ENCODE measurements around the gene DALRD3.

DALRD3 gene

DNA sequence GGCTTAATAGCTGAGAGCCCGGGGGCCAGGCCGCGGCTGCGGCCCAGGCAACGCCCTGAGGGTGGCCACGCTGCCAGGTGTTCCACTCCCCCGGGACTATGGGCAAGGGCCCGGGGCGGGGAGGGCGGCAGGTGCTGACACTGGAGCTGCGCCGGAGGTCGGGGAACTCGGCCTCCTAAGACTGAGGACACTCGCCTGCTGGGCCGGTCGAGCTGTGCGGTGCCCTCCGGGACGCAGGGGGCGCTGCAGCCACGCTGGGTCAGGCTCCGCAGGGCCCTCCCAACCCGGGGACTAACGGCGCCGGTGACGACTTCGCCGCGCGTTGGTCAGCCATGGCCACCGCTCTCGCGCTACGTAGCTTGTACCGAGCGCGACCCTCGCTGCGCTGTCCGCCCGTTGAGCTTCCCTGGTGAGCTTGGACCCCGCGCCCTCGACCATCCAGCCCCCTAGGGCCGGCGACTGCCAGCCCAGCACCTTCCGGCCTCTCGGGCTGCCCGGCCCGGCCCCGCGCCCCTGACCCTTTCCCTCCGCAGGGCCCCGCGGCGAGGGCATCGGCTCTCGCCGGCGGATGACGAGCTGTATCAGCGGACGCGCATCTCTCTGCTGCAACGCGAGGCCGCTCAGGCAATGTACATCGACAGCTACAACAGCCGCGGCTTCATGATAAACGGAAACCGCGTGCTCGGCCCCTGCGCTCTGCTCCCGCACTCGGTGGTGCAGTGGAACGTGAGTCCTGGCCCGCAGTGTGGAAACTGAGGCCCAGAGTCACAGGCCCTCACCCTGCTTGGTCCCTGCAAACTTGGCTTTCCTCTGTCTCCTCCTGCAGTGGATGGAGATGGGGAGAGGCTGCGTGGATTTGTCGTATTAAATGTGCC, 3.7 kb upstream of the DALRD3 start, which contains the start of gene NDUFAF3 (continued):
- TF ChIP-seq, protein P1, sequence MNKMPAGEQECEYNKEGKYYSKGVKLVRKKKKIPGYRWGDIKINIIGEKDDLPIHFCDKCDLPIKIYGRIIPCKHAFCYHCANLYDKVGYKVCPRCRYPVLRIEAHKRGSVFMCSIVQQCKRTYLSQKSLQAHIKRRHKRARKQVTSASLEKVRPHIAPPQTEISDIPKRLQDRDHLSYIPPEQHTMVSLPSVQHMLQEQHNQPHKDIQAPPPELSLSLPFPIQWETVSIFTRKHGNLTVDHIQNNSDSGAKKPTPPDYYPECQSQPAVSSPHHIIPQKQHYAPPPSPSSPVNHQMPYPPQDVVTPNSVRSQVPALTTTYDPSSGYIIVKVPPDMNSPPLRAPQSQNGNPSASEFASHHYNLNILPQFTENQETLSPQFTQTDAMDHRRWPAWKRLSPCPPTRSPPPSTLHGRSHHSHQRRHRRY (tag by site-specific recombination; IDR thresholded peaks at IDR 0.05), result 0 out of 2 replicates have a peak, but pooled peaks have one; percentile 50
- TF ChIP-seq ZNF600 (tag by site-specific recombination; IDR thresholded peaks at IDR 0.05) (peak; percentile 85), SP7 (tag by site-specific recombination; IDR thresholded peaks at IDR 0.05) (peak; percentile 80), SP2 (tag by site-specific recombination; IDR thresholded peaks at IDR 0.05) (peak; percentile 59), ZNF274 (IDR thresholded peaks at IDR 0.05; ENCODE audit: low read length) (no peak), ZNF274 (tag by site-specific recombination; IDR thresholded peaks at IDR 0.05; ENCODE audit: borderline replicate concordance) (no peak), ZBTB7A (tag by site-specific recombination; IDR thresholded peaks at IDR 0.05; ENCODE audit: low read depth) (peak; percentile 77; the same call in 1 of the 2 replicates), OSR2 (tag by site-specific recombination; IDR thresholded peaks at IDR 0.05) (no peak), ZNF423 (tag by site-specific recombination; IDR thresholded peaks at IDR 0.05) (peak; percentile 91), KLF1 (tag by site-specific recombination; IDR thresholded peaks at IDR 0.05) (peak; percentile 65), ZNF391 (tag by site-specific recombination; IDR thresholded peaks at IDR 0.05; ENCODE audit: borderline replicate concordance, low read depth) (0 out of 2 replicates have a peak, but pooled peaks have one; percentile 45), KLF8 (tag by site-specific recombination; IDR thresholded peaks at IDR 0.05) (peak; percentile 96), ZNF311 (tag by site-specific recombination; IDR thresholded peaks at IDR 0.05; ENCODE audit: borderline replicate concordance) (no peak), ZNF548 (tag by site-specific recombination; IDR thresholded peaks at IDR 0.05) (no peak), ZNF561 (tag by site-specific recombination; IDR thresholded peaks at IDR 0.05; ENCODE audit: borderline replicate concordance) (peak; percentile 86), ZNF777 (tag by site-specific recombination; IDR thresholded peaks at IDR 0.05; ENCODE audit: borderline replicate concordance) (no peak), ZNF324 (tag by site-specific recombination; IDR thresholded peaks at IDR 0.05) (peak; percentile 83), ZNF140 (tag by site-specific recombination; IDR thresholded peaks at IDR 0.05) (no peak), ZNF146 (tag by site-specific recombination; IDR thresholded peaks at IDR 0.05) (no peak), BCL11B (tag by site-specific recombination; IDR thresholded peaks at IDR 0.05; ENCODE audit: low read depth) (peak; percentile 88), ZNF341 (tag by site-specific recombination; IDR thresholded peaks at IDR 0.05; ENCODE audit: low read depth) (peak; percentile 44), ZNF555 (tag by site-specific recombination; conservative IDR thresholded peaks at IDR 0.05) (no peak), OVOL3 (tag by site-specific recombination; IDR thresholded peaks at IDR 0.05) (peak; percentile 94), ZNF549 (tag by site-specific recombination; IDR thresholded peaks at IDR 0.05) (no peak), ZFP3 (tag by site-specific recombination; IDR thresholded peaks at IDR 0.05; ENCODE audit: low read depth) (no peak), ZNF530 (tag by site-specific recombination; IDR thresholded peaks at IDR 0.05; ENCODE audit: low read depth) (no peak), ZNF529 (tag by site-specific recombination; IDR thresholded peaks at IDR 0.05; ENCODE audit: insufficient replicate concordance) (no peak), KLF9 (tag by site-specific recombination; IDR thresholded peaks at IDR 0.05; ENCODE audit: low read depth) (no peak; the same call in 1 of the 2 replicates), EGR2 (tag by site-specific recombination; IDR thresholded peaks at IDR 0.05; ENCODE audit: low read depth) (peak; percentile 84), ZFHX2 (tag by site-specific recombination; conservative IDR thresholded peaks at IDR 0.05) (peak; percentile 49), ZNF660 (tag by site-specific recombination; IDR thresholded peaks at IDR 0.05) (peak; percentile 87)
- TF ChIP-seq, protein P2, sequence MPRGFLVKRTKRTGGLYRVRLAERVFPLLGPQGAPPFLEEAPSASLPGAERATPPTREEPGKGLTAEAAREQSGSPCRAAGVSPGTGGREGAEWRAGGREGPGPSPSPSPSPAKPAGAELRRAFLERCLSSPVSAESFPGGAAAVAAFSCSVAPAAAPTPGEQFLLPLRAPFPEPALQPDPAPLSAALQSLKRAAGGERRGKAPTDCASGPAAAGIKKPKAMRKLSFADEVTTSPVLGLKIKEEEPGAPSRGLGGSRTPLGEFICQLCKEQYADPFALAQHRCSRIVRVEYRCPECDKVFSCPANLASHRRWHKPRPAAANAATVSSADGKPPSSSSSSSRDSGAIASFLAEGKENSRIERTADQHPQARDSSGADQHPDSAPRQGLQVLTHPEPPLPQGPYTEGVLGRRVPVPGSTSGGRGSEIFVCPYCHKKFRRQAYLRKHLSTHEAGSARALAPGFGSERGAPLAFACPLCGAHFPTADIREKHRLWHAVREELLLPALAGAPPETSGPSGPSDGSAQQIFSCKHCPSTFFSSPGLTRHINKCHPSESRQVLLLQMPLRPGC (tag by site-specific recombination; IDR thresholded peaks at IDR 0.05), result 0 out of 2 replicates have a peak, but pooled peaks have one; percentile 61
- TF ChIP-seq, protein P3, sequence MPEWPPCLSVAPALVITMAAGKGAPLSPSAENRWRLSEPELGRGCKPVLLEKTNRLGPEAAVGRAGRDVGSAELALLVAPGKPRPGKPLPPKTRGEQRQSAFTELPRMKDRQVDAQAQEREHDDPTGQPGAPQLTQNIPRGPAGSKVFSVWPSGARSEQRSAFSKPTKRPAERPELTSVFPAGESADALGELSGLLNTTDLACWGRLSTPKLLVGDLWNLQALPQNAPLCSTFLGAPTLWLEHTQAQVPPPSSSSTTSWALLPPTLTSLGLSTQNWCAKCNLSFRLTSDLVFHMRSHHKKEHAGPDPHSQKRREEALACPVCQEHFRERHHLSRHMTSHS (tag by site-specific recombination; IDR thresholded peaks at IDR 0.05), result no peak
- TF ChIP-seq, protein P4, sequence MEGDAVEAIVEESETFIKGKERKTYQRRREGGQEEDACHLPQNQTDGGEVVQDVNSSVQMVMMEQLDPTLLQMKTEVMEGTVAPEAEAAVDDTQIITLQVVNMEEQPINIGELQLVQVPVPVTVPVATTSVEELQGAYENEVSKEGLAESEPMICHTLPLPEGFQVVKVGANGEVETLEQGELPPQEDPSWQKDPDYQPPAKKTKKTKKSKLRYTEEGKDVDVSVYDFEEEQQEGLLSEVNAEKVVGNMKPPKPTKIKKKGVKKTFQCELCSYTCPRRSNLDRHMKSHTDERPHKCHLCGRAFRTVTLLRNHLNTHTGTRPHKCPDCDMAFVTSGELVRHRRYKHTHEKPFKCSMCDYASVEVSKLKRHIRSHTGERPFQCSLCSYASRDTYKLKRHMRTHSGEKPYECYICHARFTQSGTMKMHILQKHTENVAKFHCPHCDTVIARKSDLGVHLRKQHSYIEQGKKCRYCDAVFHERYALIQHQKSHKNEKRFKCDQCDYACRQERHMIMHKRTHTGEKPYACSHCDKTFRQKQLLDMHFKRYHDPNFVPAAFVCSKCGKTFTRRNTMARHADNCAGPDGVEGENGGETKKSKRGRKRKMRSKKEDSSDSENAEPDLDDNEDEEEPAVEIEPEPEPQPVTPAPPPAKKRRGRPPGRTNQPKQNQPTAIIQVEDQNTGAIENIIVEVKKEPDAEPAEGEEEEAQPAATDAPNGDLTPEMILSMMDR (tag by site-specific recombination; IDR thresholded peaks at IDR 0.05), result peak; percentile 99

Data from HEK293 (cell line).